Activated T-helper 17 cell treated with anti-CD3 and anti-CD28 coated beads, Interleukin-2, amount 50 U/mL, for 72 hours (primary cell): ENCODE results near the gene SPINDOC. TPM values are rescaled to one million over a fixed set of nuclear protein-coding genes. Genes with fewer than 3 reads are reported as not detected.

Experiments used
- ATAC-seq: fragments of 150-1000 bp; cut with Tn5 transposase; replicated peaks from 2 replicates; pipeline ENCODE4 v1.10.0; 2021; ENCODE audit warnings: mild to moderate bottlenecking, moderate library complexity
- H3K27ac Mint-ChIP-seq: one replicate; pipeline ENCODE4 v1.8.0; 2022; ENCODE audit warnings: mixed read lengths
- H3K27me3 Mint-ChIP-seq: one replicate; pipeline ENCODE4 v1.8.0; 2022; ENCODE audit warnings: mixed read lengths
- H3K36me3 Mint-ChIP-seq: one replicate; pipeline ENCODE4 v1.8.0; 2022; ENCODE audit warnings: low read depth, mild to moderate bottlenecking, mixed read lengths
- H3K4me1 Mint-ChIP-seq: one replicate; pipeline ENCODE4 v1.8.0; 2022; ENCODE audit warnings: mixed read lengths
- H3K4me3 Mint-ChIP-seq: one replicate; pipeline ENCODE4 v1.8.0; 2022; ENCODE audit warnings: mild to moderate bottlenecking, mixed read lengths
- H3K9me3 Mint-ChIP-seq: one replicate; pipeline ENCODE4 v1.8.0; 2022; ENCODE audit warnings: mixed read lengths
- total RNA-seq, 2 donors: library from RNA; stranded (reverse); gene quantifications; one replicate each; pipeline ENCODE4 v1.2.3, GENCODE V29; 2022

SPINDOC gene
- total RNA-seq, 2 donors from 2014 or later: 26.0 to 51.8 TPM

GRCh38 chr11:63835158-63835545 lies 21.9 kb downstream of the SPINDOC start:
- no peak for ATAC-seq
- Mint-ChIP-seq H3K27ac (peak overlapping the region; percentile 26), H3K9me3 (no peaks in the 10 kb centered on the region), H3K36me3 (peaks cover 7% of the 10 kb centered on the region), H3K27me3 (no peaks in the 10 kb centered on the region), H3K4me3 (no peak overlapping the region), H3K4me1 (peaks cover 14% of the 10 kb centered on the region)

GRCh38 chr11:63837027-63837688 lies 23.9 kb downstream of the SPINDOC start:
- Mint-ChIP-seq H3K4me1 (peaks cover 32% of the 10 kb centered on the region), H3K9me3 (no peaks in the 10 kb centered on the region), H3K27me3 (no peaks in the 10 kb centered on the region), H3K27ac (peak overlapping the region; percentile 87), H3K4me3 (peak overlapping the region; percentile 84), H3K36me3 (peaks cover 27% of the 10 kb centered on the region)
- ATAC-seq: peak; percentile 10

GRCh38 chr11:63837739-63838138 lies 24.5 kb downstream of the SPINDOC start:
- H3K4me1 Mint-ChIP-seq: peaks cover 34% of the 10 kb centered on the region
- peak overlapping the region; percentile 87 for H3K27ac Mint-ChIP-seq
- no peak for ATAC-seq
- no peaks in the 10 kb centered on the region for H3K27me3 Mint-ChIP-seq
- H3K36me3 Mint-ChIP-seq: peaks cover 33% of the 10 kb centered on the region
- no peaks in the 10 kb centered on the region for H3K9me3 Mint-ChIP-seq
- H3K4me3 Mint-ChIP-seq: peak overlapping the region; percentile 84

- H3K4me3 Mint-ChIP-seq: peak overlapping the region; percentile 84
- peak overlapping the region; percentile 87 for H3K27ac Mint-ChIP-seq
- H3K9me3 Mint-ChIP-seq: no peaks in the 10 kb centered on the region
- ATAC-seq: peak; percentile 1
- H3K27me3 Mint-ChIP-seq: no peaks in the 10 kb centered on the region
- H3K4me1 Mint-ChIP-seq: peaks cover 37% of the 10 kb centered on the region
- H3K36me3 Mint-ChIP-seq: peaks cover 38% of the 10 kb centered on the region
Observed at GRCh38 chr11:63838150-63838677, 25.0 kb downstream of the SPINDOC start.

GRCh38 chr11:63838678-63839507 lies 25.6 kb downstream of the SPINDOC start, which contains the start of gene MARK2:
MARK2 (plus strand) TSS chr11:63839110; CDS start chr11:63839507, 397 bp downstream.
- H3K36me3 Mint-ChIP-seq: peaks cover 44% of the 10 kb centered on the region
- H3K27me3 Mint-ChIP-seq: no peaks in the 10 kb centered on the region
- peaks cover 37% of the 10 kb centered on the region for H3K4me1 Mint-ChIP-seq
- peak within 1 kb of the TSS; percentile 84 for H3K4me3 Mint-ChIP-seq
- H3K9me3 Mint-ChIP-seq: no peaks in the 10 kb centered on the region
- peak; percentile 85 for ATAC-seq
- peak within 1 kb of the TSS; percentile 87 for H3K27ac Mint-ChIP-seq

- peaks cover 37% of the 10 kb centered on the region for H3K4me1 Mint-ChIP-seq
- ATAC-seq: no peak
- H3K9me3 Mint-ChIP-seq: no peaks in the 10 kb centered on the region
- peaks cover 53% of the 10 kb centered on the region for H3K36me3 Mint-ChIP-seq
- H3K4me3 Mint-ChIP-seq: peak overlapping the region; percentile 84
- peak overlapping the region; percentile 79 for H3K27ac Mint-ChIP-seq
- no peaks in the 10 kb centered on the region for H3K27me3 Mint-ChIP-seq
Observed at GRCh38 chr11:63839508-63840355, 26.5 kb downstream of the SPINDOC start.

- Mint-ChIP-seq H3K27ac (peak overlapping the region; percentile 79), H3K36me3 (peaks cover 59% of the 10 kb centered on the region), H3K9me3 (no peaks in the 10 kb centered on the region), H3K4me1 (peaks cover 37% of the 10 kb centered on the region), H3K27me3 (no peaks in the 10 kb centered on the region), H3K4me3 (peak overlapping the region; percentile 84)
- ATAC-seq: no peak
Observed at GRCh38 chr11:63840356-63841060, 27.3 kb downstream of the SPINDOC start.

- ATAC-seq: no peak
- Mint-ChIP-seq H3K36me3 (peaks cover 67% of the 10 kb centered on the region), H3K4me3 (peak overlapping the region; percentile 84), H3K4me1 (peaks cover 37% of the 10 kb centered on the region), H3K27me3 (no peaks in the 10 kb centered on the region), H3K27ac (peak overlapping the region; percentile 79), H3K9me3 (no peaks in the 10 kb centered on the region)
Observed at GRCh38 chr11:63841554-63841953, 28.3 kb downstream of the SPINDOC start.

GRCh38 chr11:63843041-63843440 lies 29.8 kb downstream of the SPINDOC start:
- H3K9me3 Mint-ChIP-seq: no peaks in the 10 kb centered on the region
- ATAC-seq: no peak

GRCh38 chr11:63844836-63845235 lies 31.6 kb downstream of the SPINDOC start:
- Mint-ChIP-seq H3K36me3 (peaks cover 79% of the 10 kb centered on the region), H3K27me3 (no peaks in the 10 kb centered on the region), H3K27ac (no peak overlapping the region), H3K4me1 (peaks cover 27% of the 10 kb centered on the region), H3K9me3 (no peaks in the 10 kb centered on the region), H3K4me3 (no peak overlapping the region)
- ATAC-seq: no peak

More at GRCh38 chr11:63843041-63843440, 29.8 kb downstream of the SPINDOC start:
- Mint-ChIP-seq H3K27ac (peak overlapping the region; percentile 76), H3K4me3 (peak overlapping the region; percentile 36), H3K27me3 (no peaks in the 10 kb centered on the region), H3K36me3 (peaks cover 78% of the 10 kb centered on the region), H3K4me1 (peaks cover 25% of the 10 kb centered on the region)

- Mint-ChIP-seq H3K4me1 (peaks cover 26% of the 10 kb centered on the region), H3K27ac (no peak overlapping the region), H3K27me3 (no peaks in the 10 kb centered on the region), H3K4me3 (no peak overlapping the region), H3K36me3 (peaks cover 74% of the 10 kb centered on the region), H3K9me3 (no peaks in the 10 kb centered on the region)
- no peak for ATAC-seq
Observed at GRCh38 chr11:63845303-63845702, 32.0 kb downstream of the SPINDOC start.

GRCh38 chr11:63845911-63846310 lies 32.7 kb downstream of the SPINDOC start:
- no peak overlapping the region for H3K27ac Mint-ChIP-seq
- H3K4me1 Mint-ChIP-seq: peaks cover 24% of the 10 kb centered on the region
- no peaks in the 10 kb centered on the region for H3K27me3 Mint-ChIP-seq
- peaks cover 74% of the 10 kb centered on the region for H3K36me3 Mint-ChIP-seq
- no peak for ATAC-seq
- no peaks in the 10 kb centered on the region for H3K9me3 Mint-ChIP-seq
- H3K4me3 Mint-ChIP-seq: no peak overlapping the region

GRCh38 chr11:63846897-63847296 lies 33.6 kb downstream of the SPINDOC start:
- no peak for ATAC-seq
- peaks cover 74% of the 10 kb centered on the region for H3K36me3 Mint-ChIP-seq
- no peaks in the 10 kb centered on the region for H3K27me3 Mint-ChIP-seq
- H3K4me1 Mint-ChIP-seq: peaks cover 23% of the 10 kb centered on the region
- H3K4me3 Mint-ChIP-seq: no peak overlapping the region
- no peaks in the 10 kb centered on the region for H3K9me3 Mint-ChIP-seq
- no peak overlapping the region for H3K27ac Mint-ChIP-seq
